Measurements from ENCODE around the gene ADARB2.

The ADARB2 gene

DNA sequence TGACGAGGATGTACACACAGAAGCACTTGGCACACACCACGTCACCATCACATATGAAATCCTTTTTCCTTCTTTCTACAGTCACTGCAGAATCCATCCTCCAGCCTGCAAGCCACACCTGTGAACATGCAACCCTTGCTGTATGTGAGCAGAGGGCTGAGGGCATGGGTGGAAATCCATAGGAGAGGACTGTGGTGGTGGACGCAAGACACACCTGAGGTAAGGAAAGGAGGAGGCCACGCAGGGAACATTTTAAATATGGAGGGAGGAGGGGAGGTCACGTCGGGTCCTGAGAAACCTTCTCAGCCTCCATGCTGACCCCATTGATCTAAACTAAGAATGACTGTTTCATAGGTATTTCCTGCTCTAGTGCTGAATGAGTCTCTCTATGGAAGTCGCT, 28.6 kb downstream of the ADARB2 start:
- H3K4me3 ChIP-seq (ENCODE audit: low read depth, low read length), result no peak overlapping the region
- no peaks in the 10 kb centered on the region for H3K36me3 ChIP-seq (ENCODE audit: control insufficient read depth, insufficient read depth, low read length)
- H3K9ac ChIP-seq (ENCODE audit: low read depth, low read length), result no peak overlapping the region
- no peaks in the 10 kb centered on the region for H3K27me3 ChIP-seq (ENCODE audit: control insufficient read depth, insufficient read depth, low read length)
- H3K4me1 ChIP-seq (ENCODE audit: control insufficient read depth, insufficient read depth, low read length), result no peaks in the 10 kb centered on the region
- H3K9me3 ChIP-seq (ENCODE audit: control insufficient read depth, insufficient read depth, low read length), result no peaks in the 10 kb centered on the region

DNA sequence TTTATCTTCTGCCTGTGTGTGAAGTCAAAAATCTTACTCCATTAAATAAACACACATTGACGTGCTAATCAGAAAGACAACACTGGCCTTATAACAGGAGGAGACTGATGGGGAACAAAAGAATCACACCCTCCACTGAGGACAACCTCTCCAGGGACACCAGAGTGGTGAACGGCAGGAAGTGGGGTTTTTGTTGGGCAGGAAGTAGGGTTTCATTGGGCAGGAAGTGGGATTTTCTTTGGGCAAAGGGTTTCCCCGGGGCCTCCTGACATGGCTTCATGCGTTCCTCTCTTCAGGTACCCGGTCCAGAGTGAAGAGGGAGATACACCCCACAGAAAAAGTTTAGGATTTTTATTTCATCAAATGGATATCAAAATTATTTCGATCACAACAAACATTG, 30.6 kb downstream of the ADARB2 start:
- Histone ChIP-seq H3K4me1 (ENCODE audit: control insufficient read depth, insufficient read depth, low read length) (no peaks in the 10 kb centered on the region), H3K4me3 (ENCODE audit: low read depth, low read length) (no peak overlapping the region), H3K9me3 (ENCODE audit: control insufficient read depth, insufficient read depth, low read length) (no peaks in the 10 kb centered on the region), H3K9ac (ENCODE audit: low read depth, low read length) (no peak overlapping the region), H3K36me3 (ENCODE audit: control insufficient read depth, insufficient read depth, low read length) (no peaks in the 10 kb centered on the region), H3K27me3 (ENCODE audit: control insufficient read depth, insufficient read depth, low read length) (no peaks in the 10 kb centered on the region)

- H3K36me3 ChIP-seq (ENCODE audit: control insufficient read depth, insufficient read depth, low read length), result no peaks in the 10 kb centered on the region
- no peaks in the 10 kb centered on the region for H3K9me3 ChIP-seq (ENCODE audit: control insufficient read depth, insufficient read depth, low read length)
- H3K9ac ChIP-seq (ENCODE audit: low read depth, low read length), result no peak overlapping the region
- H3K27me3 ChIP-seq (ENCODE audit: control insufficient read depth, insufficient read depth, low read length), result no peaks in the 10 kb centered on the region
- H3K4me3 ChIP-seq (ENCODE audit: low read depth, low read length), result no peak overlapping the region
- H3K4me1 ChIP-seq (ENCODE audit: control insufficient read depth, insufficient read depth, low read length), result no peaks in the 10 kb centered on the region
Measured at GRCh38 chr10:1706256-1706655, 31.1 kb downstream of the ADARB2 start.

DNA sequence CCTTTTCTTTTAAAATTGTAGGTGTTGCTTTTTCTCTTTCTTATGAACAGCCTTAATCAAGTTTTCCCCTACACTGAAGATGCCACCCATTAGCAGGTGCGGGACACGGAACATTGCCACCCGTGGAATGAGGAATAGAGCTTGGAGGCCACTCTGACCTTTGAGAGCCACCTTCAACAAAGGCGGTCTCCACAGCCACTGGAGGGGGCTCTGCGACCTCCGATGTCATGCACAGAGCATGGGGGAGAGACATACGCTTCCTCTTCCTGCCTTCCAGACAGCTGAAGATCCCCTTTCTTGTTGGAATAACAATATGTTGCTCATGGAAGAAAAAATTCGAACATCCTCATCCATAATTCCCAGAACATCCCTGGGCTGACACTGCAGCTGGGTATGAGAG, 39.1 kb downstream of the ADARB2 start:
- no peaks in the 10 kb centered on the region for H3K4me1 ChIP-seq (ENCODE audit: control insufficient read depth, insufficient read depth, low read length)
- H3K36me3 ChIP-seq (ENCODE audit: control insufficient read depth, insufficient read depth, low read length), result no peaks in the 10 kb centered on the region
- H3K9me3 ChIP-seq (ENCODE audit: control insufficient read depth, insufficient read depth, low read length), result no peaks in the 10 kb centered on the region
- no peak overlapping the region for H3K9ac ChIP-seq (ENCODE audit: low read depth, low read length)
- H3K4me3 ChIP-seq (ENCODE audit: low read depth, low read length), result no peak overlapping the region
- no peaks in the 10 kb centered on the region for H3K27me3 ChIP-seq (ENCODE audit: control insufficient read depth, insufficient read depth, low read length)

DNA sequence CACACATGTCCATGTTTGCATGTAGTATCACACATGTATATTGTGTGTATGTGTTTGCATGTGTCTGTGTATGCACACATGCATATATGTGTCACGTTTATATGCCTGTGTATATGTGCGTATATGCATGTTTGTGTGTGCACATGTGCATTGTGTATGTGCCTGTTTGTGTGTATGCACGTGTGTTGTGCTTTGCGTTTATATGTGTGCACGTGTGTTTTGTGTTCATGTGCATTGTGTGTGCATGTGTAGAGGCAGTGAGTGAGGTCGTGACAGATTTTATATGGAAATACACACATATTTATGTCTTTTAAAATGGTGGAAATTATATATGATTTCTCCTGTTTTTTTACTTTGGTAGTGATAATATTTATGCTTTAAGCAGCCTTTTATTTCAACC, 41.2 kb downstream of the ADARB2 start:
- Histone ChIP-seq H3K36me3 (ENCODE audit: control insufficient read depth, insufficient read depth, low read length) (no peaks in the 10 kb centered on the region), H3K9ac (ENCODE audit: low read depth, low read length) (no peak overlapping the region), H3K4me1 (ENCODE audit: control insufficient read depth, insufficient read depth, low read length) (no peaks in the 10 kb centered on the region), H3K27me3 (ENCODE audit: control insufficient read depth, insufficient read depth, low read length) (no peaks in the 10 kb centered on the region), H3K4me3 (ENCODE audit: low read depth, low read length) (no peak overlapping the region), H3K9me3 (ENCODE audit: control insufficient read depth, insufficient read depth, low read length) (no peaks in the 10 kb centered on the region)

GRCh38 chr10:1690086-1690485, 47.2 kb downstream of the ADARB2 start:
- no peak overlapping the region for H3K4me3 ChIP-seq (ENCODE audit: low read depth, low read length)
- H3K36me3 ChIP-seq (ENCODE audit: control insufficient read depth, insufficient read depth, low read length), result no peaks in the 10 kb centered on the region

DNA sequence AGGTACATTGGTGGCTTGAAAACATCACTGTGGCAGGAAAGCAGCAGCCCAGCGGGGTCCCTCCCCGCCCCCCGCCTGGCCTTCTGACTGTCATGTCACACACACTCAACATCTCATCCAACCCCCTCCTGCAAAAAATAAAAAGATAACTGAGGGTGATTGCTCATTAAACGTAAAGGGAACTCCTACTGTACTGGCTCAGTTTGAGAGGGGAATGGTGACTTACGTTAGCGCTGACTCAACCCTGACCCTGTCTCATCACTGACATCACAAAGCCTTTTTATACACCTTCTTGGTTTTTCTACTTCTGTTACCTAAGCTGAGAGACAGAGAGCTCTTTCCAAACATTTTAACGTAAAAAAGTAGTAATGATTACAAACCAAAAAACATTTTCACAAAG, 48.8 kb downstream of the ADARB2 start:
- H3K36me3 ChIP-seq (ENCODE audit: control insufficient read depth, insufficient read depth, low read length), result no peaks in the 10 kb centered on the region
- no peak overlapping the region for H3K4me3 ChIP-seq (ENCODE audit: low read depth, low read length)
- no peaks in the 10 kb centered on the region for H3K27me3 ChIP-seq (ENCODE audit: control insufficient read depth, insufficient read depth, low read length)
- no peak overlapping the region for H3K9ac ChIP-seq (ENCODE audit: low read depth, low read length)
- H3K9me3 ChIP-seq (ENCODE audit: control insufficient read depth, insufficient read depth, low read length), result no peaks in the 10 kb centered on the region
- H3K4me1 ChIP-seq (ENCODE audit: control insufficient read depth, insufficient read depth, low read length), result no peaks in the 10 kb centered on the region

More at GRCh38 chr10:1690086-1690485, 47.2 kb downstream of the ADARB2 start:
- H3K9me3 ChIP-seq (ENCODE audit: control insufficient read depth, insufficient read depth, low read length), result no peaks in the 10 kb centered on the region
- no peaks in the 10 kb centered on the region for H3K4me1 ChIP-seq (ENCODE audit: control insufficient read depth, insufficient read depth, low read length)
- no peaks in the 10 kb centered on the region for H3K27me3 ChIP-seq (ENCODE audit: control insufficient read depth, insufficient read depth, low read length)
- H3K9ac ChIP-seq (ENCODE audit: low read depth, low read length), result no peak overlapping the region

GRCh38 chr10:1687623-1688150, 49.6 kb downstream of the ADARB2 start:
- H3K36me3 ChIP-seq (ENCODE audit: control insufficient read depth, insufficient read depth, low read length), result no peaks in the 10 kb centered on the region
- no peaks in the 10 kb centered on the region for H3K27me3 ChIP-seq (ENCODE audit: control insufficient read depth, insufficient read depth, low read length)
- H3K9ac ChIP-seq (ENCODE audit: low read depth, low read length), result no peak overlapping the region
- H3K4me1 ChIP-seq (ENCODE audit: control insufficient read depth, insufficient read depth, low read length), result no peaks in the 10 kb centered on the region
- no peaks in the 10 kb centered on the region for H3K9me3 ChIP-seq (ENCODE audit: control insufficient read depth, insufficient read depth, low read length)
- no peak overlapping the region for H3K4me3 ChIP-seq (ENCODE audit: low read depth, low read length)

DNA sequence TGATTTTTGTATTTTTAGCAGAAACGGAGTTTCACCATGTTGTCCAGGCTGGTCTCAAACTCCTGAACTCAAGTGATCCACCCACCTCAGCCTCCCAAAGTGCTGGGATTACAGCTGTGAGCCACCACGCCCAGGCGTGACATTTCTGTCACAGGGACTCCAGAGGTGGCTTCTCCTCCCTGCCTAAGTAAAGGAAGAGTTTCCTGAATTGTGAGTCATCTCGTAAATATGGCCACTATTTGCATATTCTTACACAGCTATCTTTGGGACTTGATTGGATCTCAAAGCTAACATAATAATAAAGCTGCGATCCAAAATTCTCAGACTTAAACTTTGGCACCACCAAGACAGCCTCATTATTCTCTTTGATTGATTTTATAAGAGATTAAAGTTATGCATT, 50.1 kb downstream of the ADARB2 start:
- no peak overlapping the region for H3K4me3 ChIP-seq (ENCODE audit: low read depth, low read length)
- H3K36me3 ChIP-seq (ENCODE audit: control insufficient read depth, insufficient read depth, low read length), result no peaks in the 10 kb centered on the region
- H3K27me3 ChIP-seq (ENCODE audit: control insufficient read depth, insufficient read depth, low read length), result no peaks in the 10 kb centered on the region
- no peaks in the 10 kb centered on the region for H3K9me3 ChIP-seq (ENCODE audit: control insufficient read depth, insufficient read depth, low read length)
- no peaks in the 10 kb centered on the region for H3K4me1 ChIP-seq (ENCODE audit: control insufficient read depth, insufficient read depth, low read length)
- H3K9ac ChIP-seq (ENCODE audit: low read depth, low read length), result no peak overlapping the region

- H3K27me3 ChIP-seq (ENCODE audit: control insufficient read depth, insufficient read depth, low read length), result no peaks in the 10 kb centered on the region
- no peaks in the 10 kb centered on the region for H3K9me3 ChIP-seq (ENCODE audit: control insufficient read depth, insufficient read depth, low read length)
- H3K4me1 ChIP-seq (ENCODE audit: control insufficient read depth, insufficient read depth, low read length), result no peaks in the 10 kb centered on the region
- no peak overlapping the region for H3K9ac ChIP-seq (ENCODE audit: low read depth, low read length)
- H3K4me3 ChIP-seq (ENCODE audit: low read depth, low read length), result no peak overlapping the region
- H3K36me3 ChIP-seq (ENCODE audit: control insufficient read depth, insufficient read depth, low read length), result no peaks in the 10 kb centered on the region
Measured at GRCh38 chr10:1686491-1686749, 50.9 kb downstream of the ADARB2 start.

DNA sequence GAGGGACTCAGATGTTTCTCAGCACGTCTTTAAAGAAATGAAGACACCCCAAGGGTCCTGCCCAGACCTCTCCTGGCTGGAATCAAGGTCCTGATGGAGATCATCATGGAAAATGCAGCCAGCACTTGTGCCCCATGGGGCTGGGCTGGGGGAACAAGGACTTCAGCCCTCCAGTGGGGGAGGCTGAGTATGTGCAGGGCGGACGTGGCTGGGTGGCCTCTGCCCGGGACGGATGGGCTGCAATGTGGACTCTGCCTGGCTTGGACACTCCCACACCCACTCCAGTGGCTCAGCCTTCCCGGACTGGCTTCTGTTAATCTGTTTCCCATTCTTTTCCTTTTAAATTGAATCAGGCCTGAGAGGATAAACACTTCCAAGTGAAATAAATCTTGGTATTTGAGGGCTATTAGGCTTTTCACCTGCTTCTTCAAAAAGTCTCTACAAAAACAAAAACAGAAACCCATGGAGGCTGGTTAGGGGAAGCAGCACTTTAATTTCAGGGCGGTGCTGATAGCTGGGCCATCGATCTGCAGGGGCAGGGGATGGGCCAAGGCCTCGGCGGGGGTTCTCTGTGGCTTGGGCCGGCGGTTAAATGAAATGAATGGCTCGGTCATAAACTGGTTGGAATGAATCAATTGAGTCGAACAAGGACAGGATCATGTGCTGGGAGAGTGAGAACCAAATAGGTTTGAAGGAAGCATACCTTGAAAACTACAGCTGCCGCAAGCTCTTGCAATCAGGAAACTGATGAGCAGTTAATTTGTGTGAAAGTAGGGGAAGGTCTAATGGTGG, 51.4 kb downstream of the ADARB2 start:
- Histone ChIP-seq H3K36me3 (ENCODE audit: control insufficient read depth, insufficient read depth, low read length) (no peaks in the 10 kb centered on the region), H3K4me3 (ENCODE audit: low read depth, low read length) (no peak overlapping the region), H3K9ac (ENCODE audit: low read depth, low read length) (no peak overlapping the region), H3K9me3 (ENCODE audit: control insufficient read depth, insufficient read depth, low read length) (no peaks in the 10 kb centered on the region), H3K27me3 (ENCODE audit: control insufficient read depth, insufficient read depth, low read length) (no peaks in the 10 kb centered on the region), H3K4me1 (ENCODE audit: control insufficient read depth, insufficient read depth, low read length) (no peaks in the 10 kb centered on the region)

GRCh38 chr10:1684991-1685390, 52.3 kb downstream of the ADARB2 start:
- Histone ChIP-seq H3K4me3 (ENCODE audit: low read depth, low read length) (no peak overlapping the region), H3K36me3 (ENCODE audit: control insufficient read depth, insufficient read depth, low read length) (no peaks in the 10 kb centered on the region), H3K9ac (ENCODE audit: low read depth, low read length) (no peak overlapping the region), H3K4me1 (ENCODE audit: control insufficient read depth, insufficient read depth, low read length) (no peaks in the 10 kb centered on the region), H3K9me3 (ENCODE audit: control insufficient read depth, insufficient read depth, low read length) (no peaks in the 10 kb centered on the region), H3K27me3 (ENCODE audit: control insufficient read depth, insufficient read depth, low read length) (no peaks in the 10 kb centered on the region)
